Measurements from ENCODE around the gene XRCC1.

DNA sequence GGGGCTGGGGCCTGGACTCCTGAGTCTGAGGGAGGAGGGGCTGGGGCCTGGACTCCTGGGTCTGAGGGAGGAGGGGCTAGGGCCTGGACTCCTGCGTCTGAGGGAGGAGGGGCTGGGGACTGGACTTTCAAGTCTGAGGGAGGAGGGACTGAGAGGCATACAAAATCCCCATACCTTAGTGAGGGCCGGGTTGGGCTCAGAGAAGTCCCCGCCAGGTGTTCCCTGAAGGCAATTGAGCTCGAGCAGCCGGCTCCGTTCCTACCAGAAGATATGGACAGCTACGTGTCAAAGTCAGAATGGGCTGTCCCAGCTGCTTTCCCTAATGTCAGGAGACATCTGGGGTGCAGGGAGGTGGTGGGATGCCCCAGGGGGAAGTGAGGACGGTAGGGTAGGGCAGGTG lies 80.2 kb downstream of the XRCC1 start:
- no peak for TF ChIP-seq CTCF (IDR thresholded peaks at IDR 0.05)
- no peak for TF ChIP-seq POLR2AphosphoS5 (IDR thresholded peaks at IDR 0.05)
- TF ChIP-seq EP300 (IDR thresholded peaks at IDR 0.05), result no peak
- TF ChIP-seq POLR2A (IDR thresholded peaks at IDR 0.05), result no peak
